Measurements from ENCODE around the gene TJP2. TPM values are rescaled to one million over a fixed set of nuclear protein-coding genes. Genes with fewer than 3 reads are reported as not detected.

The TJP2 gene
- total RNA-seq, 1 experiment from 2014 or later = 155 TPM

- no peak for TF ChIP-seq EMX1 (CRISPR knock-in tag; IDR thresholded peaks at IDR 0.05)
- no peak for TF ChIP-seq RORB (CRISPR knock-in tag; IDR thresholded peaks at IDR 0.05)
- no peak for TF ChIP-seq GRHL2 (CRISPR knock-in tag; IDR thresholded peaks at IDR 0.05; ENCODE audit: insufficient replicate concordance, severe bottlenecking)
- no peak for TF ChIP-seq ZNF232 (CRISPR knock-in tag; IDR thresholded peaks at IDR 0.05)
- no peak for TF ChIP-seq PRDM15 (CRISPR knock-in tag; IDR thresholded peaks at IDR 0.05)
- TF ChIP-seq, protein P1, sequence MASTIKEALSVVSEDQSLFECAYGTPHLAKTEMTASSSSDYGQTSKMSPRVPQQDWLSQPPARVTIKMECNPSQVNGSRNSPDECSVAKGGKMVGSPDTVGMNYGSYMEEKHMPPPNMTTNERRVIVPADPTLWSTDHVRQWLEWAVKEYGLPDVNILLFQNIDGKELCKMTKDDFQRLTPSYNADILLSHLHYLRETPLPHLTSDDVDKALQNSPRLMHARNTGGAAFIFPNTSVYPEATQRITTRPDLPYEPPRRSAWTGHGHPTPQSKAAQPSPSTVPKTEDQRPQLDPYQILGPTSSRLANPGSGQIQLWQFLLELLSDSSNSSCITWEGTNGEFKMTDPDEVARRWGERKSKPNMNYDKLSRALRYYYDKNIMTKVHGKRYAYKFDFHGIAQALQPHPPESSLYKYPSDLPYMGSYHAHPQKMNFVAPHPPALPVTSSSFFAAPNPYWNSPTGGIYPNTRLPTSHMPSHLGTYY (CRISPR knock-in tag; IDR thresholded peaks at IDR 0.05) = no peak
- no peak for TF ChIP-seq ZNF121 (CRISPR knock-in tag; IDR thresholded peaks at IDR 0.05)
- no peak for TF ChIP-seq ZNF219 (CRISPR knock-in tag; IDR thresholded peaks at IDR 0.05; ENCODE audit: borderline replicate concordance)
These were observed 30.8 kb upstream of the TJP2 start (continued) for GRCh38 chr9:69143291-69143690.

DNA sequence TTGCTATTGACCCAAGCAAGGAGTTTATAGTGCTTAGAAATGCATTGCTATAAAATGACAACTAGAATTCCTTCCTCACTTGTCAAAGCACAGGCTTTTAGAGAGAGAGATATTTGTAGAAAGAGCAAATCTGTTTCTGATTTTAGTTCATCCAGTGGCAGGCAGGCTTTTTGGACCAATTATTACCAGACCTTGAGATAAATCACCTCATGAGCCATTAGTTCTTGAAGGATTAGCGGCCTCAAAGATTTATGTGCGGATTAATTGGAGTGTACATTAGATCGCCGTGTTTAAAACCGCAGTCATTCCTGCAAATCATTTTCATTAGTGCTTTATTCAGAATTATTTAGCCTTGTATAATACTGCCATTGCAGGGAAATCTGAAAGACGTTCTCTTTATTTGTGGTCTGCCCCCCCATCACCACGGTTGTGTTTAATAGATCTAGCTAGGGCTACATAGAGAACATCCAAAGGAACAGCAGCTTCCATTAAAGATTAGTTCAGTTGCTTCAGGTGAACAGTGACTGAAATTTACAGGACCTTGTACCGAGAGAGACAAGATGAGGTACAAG, 28.8 kb upstream of the TJP2 start:
- Mint-ChIP-seq H3K27ac (peak overlapping the region; percentile 70), H3K36me3 (peaks cover 8% of the 10 kb centered on the region), H3K4me1 (peaks cover 34% of the 10 kb centered on the region), H3K27me3 (ENCODE audit: low read depth) (no peaks in the 10 kb centered on the region), H3K9me3 (no peaks in the 10 kb centered on the region), H3K4me3 (no peak overlapping the region)
- ATAC-seq (no peak), DNase-seq (ENCODE audit: low spot score) (no peak)
- no peak for TF ChIP-seq NFATC4 (CRISPR knock-in tag; IDR thresholded peaks at IDR 0.05)
- no peak for TF ChIP-seq CTCF (IDR thresholded peaks at IDR 0.05)
- no peak for TF ChIP-seq E2F1 (CRISPR knock-in tag; IDR thresholded peaks at IDR 0.05)
- TF ChIP-seq, protein P2, sequence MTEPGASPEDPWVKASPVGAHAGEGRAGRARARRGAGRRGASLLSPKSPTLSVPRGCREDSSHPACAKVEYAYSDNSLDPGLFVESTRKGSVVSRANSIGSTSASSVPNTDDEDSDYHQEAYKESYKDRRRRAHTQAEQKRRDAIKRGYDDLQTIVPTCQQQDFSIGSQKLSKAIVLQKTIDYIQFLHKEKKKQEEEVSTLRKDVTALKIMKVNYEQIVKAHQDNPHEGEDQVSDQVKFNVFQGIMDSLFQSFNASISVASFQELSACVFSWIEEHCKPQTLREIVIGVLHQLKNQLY (CRISPR knock-in tag; IDR thresholded peaks at IDR 0.05) = no peak
- TF ChIP-seq, protein P3, sequence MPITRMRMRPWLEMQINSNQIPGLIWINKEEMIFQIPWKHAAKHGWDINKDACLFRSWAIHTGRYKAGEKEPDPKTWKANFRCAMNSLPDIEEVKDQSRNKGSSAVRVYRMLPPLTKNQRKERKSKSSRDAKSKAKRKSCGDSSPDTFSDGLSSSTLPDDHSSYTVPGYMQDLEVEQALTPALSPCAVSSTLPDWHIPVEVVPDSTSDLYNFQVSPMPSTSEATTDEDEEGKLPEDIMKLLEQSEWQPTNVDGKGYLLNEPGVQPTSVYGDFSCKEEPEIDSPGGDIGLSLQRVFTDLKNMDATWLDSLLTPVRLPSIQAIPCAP (CRISPR knock-in tag; IDR thresholded peaks at IDR 0.05) = no peak
- POLR2A ChIA-PET = no interaction called here
- CTCF ChIA-PET = interaction anchor here (0.5 to 3.3 kb wide), 3 partner anchors 13 to 48 kb away, joined by 4 to 16 read pairs (median 5); no protein-coding TSS in a partner anchor
